Trophoblast cell (in vitro differentiated cells and primary cell): ENCODE measurements around the gene MACROD2.
A peak's percentile ranks its signal among the peaks of the same experiment; 100 is the strongest.

Experiments used
- DNase-seq, 2 donors: peaks; one replicate each; pipeline ENCODE4 v3.0.0-alpha.2; 2016
- H2AFZ ChIP-seq: 2 replicates; pipeline ENCODE4 v1.6.1; 2013; ENCODE audit warnings: low read length, moderate library complexity, mild to moderate bottlenecking; ENCODE audit not compliant: insufficient read depth, poor library complexity
- H2AK5ac ChIP-seq: 2 replicates; pipeline ENCODE4 v1.6.1; 2013; ENCODE audit warnings: mild to moderate bottlenecking, low read length
- H2BK120ac ChIP-seq: 2 replicates; pipeline ENCODE4 v1.6.1; 2013; ENCODE audit warnings: low read length, mild to moderate bottlenecking, moderate library complexity; ENCODE audit not compliant: insufficient read depth, poor library complexity
- H2BK12ac ChIP-seq: 2 replicates; pipeline ENCODE4 v1.6.1; 2013; ENCODE audit warnings: mild to moderate bottlenecking, low read length, moderate library complexity
- H2BK5ac ChIP-seq: 2 replicates; pipeline ENCODE4 v1.6.1; 2013; ENCODE audit warnings: low read length, low read depth, moderate library complexity, mild to moderate bottlenecking; ENCODE audit not compliant: poor library complexity
- H3K14ac ChIP-seq: 2 replicates; pipeline ENCODE4 v1.6.1; 2013; ENCODE audit warnings: mild to moderate bottlenecking, low read length
- H3K18ac ChIP-seq: 2 replicates; pipeline ENCODE4 v1.6.1; 2013; ENCODE audit warnings: mild to moderate bottlenecking, low read length
- H3K23ac ChIP-seq: 2 replicates; pipeline ENCODE4 v1.6.1; 2013; ENCODE audit warnings: low read length
- H3K27ac ChIP-seq: 2 replicates; pipeline ENCODE4 v1.5.1; 2013; ENCODE audit warnings: low read depth, mild to moderate bottlenecking, inconsistent platforms, low read length, moderate library complexity
- H3K27me3 ChIP-seq: 2 replicates; pipeline ENCODE4 v1.6.1; 2013; ENCODE audit warnings: inconsistent platforms, mild to moderate bottlenecking, low read length, moderate library complexity; ENCODE audit not compliant: insufficient read depth
- H3K36me3 ChIP-seq, 2 experiments: 1 replicate in 1 of 2; 2 replicates in 1 of 2; pipeline ENCODE4 v1.6.1; 2013; ENCODE audit warnings: low read length in 2 of 2, mild to moderate bottlenecking in 2 of 2, moderate library complexity in 1 of 2; ENCODE audit not compliant: insufficient read depth in 2 of 2, control insufficient read depth in 1 of 2
- H3K4ac ChIP-seq: 2 replicates; pipeline ENCODE4 v1.6.1; 2013; ENCODE audit warnings: low read depth, mild to moderate bottlenecking, low read length, moderate library complexity
- H3K4me1 ChIP-seq, 2 experiments: 1 replicate in 1 of 2; 2 replicates in 1 of 2; pipeline ENCODE4 v1.6.1; 2013; ENCODE audit warnings: low read length in 2 of 2, mild to moderate bottlenecking in 2 of 2, moderate library complexity in 1 of 2; ENCODE audit not compliant: insufficient read depth in 2 of 2, control insufficient read depth in 1 of 2
- H3K4me2 ChIP-seq: 2 replicates; pipeline ENCODE4 v1.6.1; 2013; ENCODE audit warnings: inconsistent platforms, mild to moderate bottlenecking, low read length, moderate library complexity
- H3K4me3 ChIP-seq: 2 replicates; pipeline ENCODE4 v1.5.1; 2013; ENCODE audit warnings: mild to moderate bottlenecking, low read depth, low read length, inconsistent platforms
- H3K79me1 ChIP-seq: one replicate; pipeline ENCODE4 v1.6.1; 2013; ENCODE audit warnings: low read length
- H3K79me2 ChIP-seq: 2 replicates; pipeline ENCODE4 v1.6.1; 2013; ENCODE audit warnings: low read length, mild to moderate bottlenecking; ENCODE audit not compliant: control insufficient read depth, insufficient read depth, poor library complexity
- H3K9ac ChIP-seq: 2 replicates; pipeline ENCODE4 v1.6.1; 2013; ENCODE audit warnings: mild to moderate bottlenecking, low read length
- H3K9me3 ChIP-seq: 2 replicates; pipeline ENCODE4 v1.6.1; 2013; ENCODE audit warnings: low read depth, mild to moderate bottlenecking, control low read depth, inconsistent platforms, low read length; ENCODE audit not compliant: insufficient read depth
- H4K12ac ChIP-seq: 2 replicates; pipeline ENCODE4 v1.6.1; 2013; ENCODE audit warnings: low read depth, mild to moderate bottlenecking, low read length, moderate library complexity
- H4K8ac ChIP-seq: 2 replicates; pipeline ENCODE4 v1.6.1; 2013; ENCODE audit warnings: low read depth, mild to moderate bottlenecking, low read length, moderate library complexity
- H4K91ac ChIP-seq: one replicate; pipeline ENCODE4 v1.6.1; 2013; ENCODE audit warnings: low read depth, mild to moderate bottlenecking, low read length, moderate library complexity
- WGBS: extraction: QIAGEN DNeasy Blood & Tissue Kit; methylation state at CpG from one replicate; pipeline ENCODE4 v1.1.7; 2013; ENCODE audit warnings: missing lambda C conversion rate; ENCODE audit not compliant: insufficient read length, insufficient coverage; ENCODE audit errors: extremely low coverage; 5-methylcytosine and 5-hydroxymethylcytosine counted together

MACROD2 gene

DNA sequence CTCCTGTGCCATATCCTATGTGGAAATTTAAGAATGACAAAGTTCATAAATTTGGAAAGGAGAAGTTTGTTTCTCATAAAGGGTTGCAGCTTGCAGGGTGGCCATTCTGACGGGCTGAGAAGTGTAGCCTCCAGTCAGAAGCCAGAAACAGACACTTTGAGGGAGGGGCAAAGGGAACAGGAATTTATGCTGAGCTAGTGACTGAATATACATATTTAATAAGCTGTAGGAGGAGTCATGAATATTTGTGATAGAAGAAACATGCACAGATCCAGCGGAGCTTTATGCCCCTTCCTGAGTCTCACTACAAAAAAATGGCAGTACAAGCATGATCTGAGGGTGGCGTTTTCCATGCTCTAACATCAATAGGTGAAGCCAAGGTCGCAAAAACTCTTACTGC, 1779.6 kb downstream of the MACROD2 start:
- Histone ChIP-seq H2BK12ac (no peak overlapping the region), H3K27ac (no peak overlapping the region), H3K4me3 (no peak overlapping the region), H3K4me1 (no peaks in the 10 kb centered on the region), H4K8ac (no peak overlapping the region), H3K79me2 (no peaks in the 10 kb centered on the region), H3K79me1 (peaks cover 2% of the 10 kb centered on the region), H3K14ac (no peak overlapping the region), H2BK120ac (no peak overlapping the region), H4K12ac (no peak overlapping the region), H3K4ac (no peak overlapping the region), H3K27me3 (no peaks in the 10 kb centered on the region), H3K4me2 (no peak overlapping the region), H3K9ac (no peak overlapping the region), H2BK5ac (no peak overlapping the region), H3K36me3 (no peaks in the 10 kb centered on the region), H3K9me3 (no peaks in the 10 kb centered on the region), H3K18ac (no peak overlapping the region), H2AK5ac (no peak overlapping the region), H3K23ac (no peak overlapping the region), H4K91ac (no peak overlapping the region), H2AFZ (no peak overlapping the region)
- WGBS, result no CpG with 5 or more reads among the region's 4 CpGs
- DNase-seq, result no peak

DNA sequence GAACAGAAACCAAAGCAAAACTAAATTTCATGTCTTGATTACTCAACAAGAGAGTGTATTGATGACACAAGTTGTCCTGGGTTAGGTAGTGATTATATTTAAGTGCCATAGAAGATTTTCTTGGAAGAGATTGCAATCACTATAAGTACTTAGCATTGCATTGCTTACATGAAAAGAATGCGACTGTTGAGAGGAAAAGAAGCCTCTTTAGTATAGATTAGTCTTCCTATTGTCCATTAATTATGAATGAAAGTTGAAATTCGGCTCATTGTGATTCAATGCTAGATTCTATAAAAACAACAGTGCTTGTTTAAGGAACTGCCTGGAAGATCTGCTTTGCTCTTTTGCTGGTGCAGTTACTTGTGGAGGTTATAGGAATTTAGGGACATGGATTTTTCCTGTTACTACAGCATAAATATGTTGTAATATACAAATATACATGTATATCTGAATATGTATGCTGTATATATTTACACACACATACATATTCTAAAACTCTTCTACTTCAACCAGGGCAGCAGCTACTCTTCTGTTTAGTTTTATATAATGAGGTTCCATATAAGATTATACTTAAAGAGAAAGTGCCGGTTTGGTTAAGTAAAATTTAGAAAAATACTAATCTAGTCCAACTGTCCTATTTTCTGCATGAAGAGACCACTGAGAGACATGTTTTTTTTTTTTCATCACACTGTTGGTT, 1781.6 kb downstream of the MACROD2 start:
- H4K91ac ChIP-seq, result no peak overlapping the region
- no CpG with 5 or more reads among the region's 3 CpGs for WGBS
- no peak overlapping the region for H3K14ac ChIP-seq
- no peak overlapping the region for H3K4me2 ChIP-seq
- H4K12ac ChIP-seq, result no peak overlapping the region
- H3K4me3 ChIP-seq, result no peak overlapping the region
- H2BK120ac ChIP-seq, result no peak overlapping the region
- no peaks in the 10 kb centered on the region for H3K27me3 ChIP-seq
- H3K79me1 ChIP-seq, result peaks cover 2% of the 10 kb centered on the region
- no peak overlapping the region for H3K4ac ChIP-seq
- H3K27ac ChIP-seq, result no peak overlapping the region
- H2BK12ac ChIP-seq, result no peak overlapping the region
- H3K23ac ChIP-seq, result no peak overlapping the region
- no peak overlapping the region for H4K8ac ChIP-seq
- H3K9me3 ChIP-seq, result no peaks in the 10 kb centered on the region
- H2BK5ac ChIP-seq, result no peak overlapping the region
- H3K18ac ChIP-seq, result no peak overlapping the region
- no peak overlapping the region for H2AFZ ChIP-seq
- no peak overlapping the region for H2AK5ac ChIP-seq
- no peak overlapping the region for H3K9ac ChIP-seq
- no peaks in the 10 kb centered on the region for H3K4me1 ChIP-seq
- peak in 1 of 2 donors; percentile 25 for DNase-seq
- H3K79me2 ChIP-seq, result no peaks in the 10 kb centered on the region
- no peaks in the 10 kb centered on the region for H3K36me3 ChIP-seq

DNA sequence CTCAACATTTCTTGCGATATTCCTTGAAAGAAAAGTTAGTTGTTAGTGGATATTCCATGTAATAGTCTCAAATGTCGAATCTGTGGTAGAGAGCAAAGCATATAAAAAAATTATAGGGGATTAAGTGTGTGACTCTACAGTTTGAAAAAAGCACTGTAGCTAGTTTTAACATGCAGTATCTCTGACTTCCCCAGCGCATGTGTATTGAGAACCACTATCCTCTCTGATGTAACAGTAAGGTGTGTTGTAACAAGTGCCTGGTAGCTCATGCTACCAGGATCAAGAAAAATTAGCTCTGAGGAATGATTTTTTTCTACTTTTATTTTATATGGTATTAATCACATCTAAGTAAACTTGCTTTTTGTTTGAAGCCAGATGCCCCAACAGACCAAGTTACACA, 1788.7 kb downstream of the MACROD2 start:
- Histone ChIP-seq H3K4me3 (no peak overlapping the region), H3K18ac (no peak overlapping the region), H2BK5ac (no peak overlapping the region), H3K36me3 (no peaks in the 10 kb centered on the region), H3K4me2 (no peak overlapping the region), H4K12ac (no peak overlapping the region), H3K27ac (no peak overlapping the region), H3K14ac (no peak overlapping the region), H3K4ac (no peak overlapping the region), H3K9me3 (no peaks in the 10 kb centered on the region), H4K91ac (no peak overlapping the region), H4K8ac (no peak overlapping the region), H3K4me1 (no peaks in the 10 kb centered on the region), H3K23ac (no peak overlapping the region), H3K27me3 (no peaks in the 10 kb centered on the region), H3K79me2 (no peaks in the 10 kb centered on the region), H3K79me1 (no peaks in the 10 kb centered on the region), H2BK120ac (no peak overlapping the region), H3K9ac (no peak overlapping the region), H2AK5ac (no peak overlapping the region), H2BK12ac (no peak overlapping the region), H2AFZ (no peak overlapping the region)
- no CpG with 5 or more reads among the region's 3 CpGs for WGBS
- DNase-seq, result no peak

DNA sequence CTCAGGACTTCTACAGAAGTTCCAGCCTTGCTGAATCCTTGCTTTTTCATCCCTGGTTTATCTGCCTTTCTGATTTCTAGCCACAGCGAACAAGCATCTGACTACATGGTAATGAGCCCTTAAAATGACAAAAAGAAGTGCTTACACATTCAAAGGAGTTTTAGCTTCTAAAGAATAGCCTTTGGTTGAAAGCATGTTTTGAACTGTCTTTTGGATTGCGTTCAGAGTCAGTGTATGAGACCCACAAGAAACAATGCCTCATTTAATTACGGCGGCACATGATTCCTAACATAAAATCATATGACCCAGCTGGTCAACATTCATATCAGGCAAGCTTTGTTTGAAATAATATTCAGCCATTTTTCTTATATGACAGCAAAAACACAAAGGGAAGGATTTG, 1793.8 kb downstream of the MACROD2 start:
- no peaks in the 10 kb centered on the region for H3K9me3 ChIP-seq
- no peak overlapping the region for H3K23ac ChIP-seq
- no peaks in the 10 kb centered on the region for H3K27me3 ChIP-seq
- no peak for DNase-seq
- H3K4me3 ChIP-seq, result no peak overlapping the region
- H3K4me1 ChIP-seq, result no peaks in the 10 kb centered on the region
- H3K4me2 ChIP-seq, result no peak overlapping the region
- H2BK120ac ChIP-seq, result no peak overlapping the region
- H4K8ac ChIP-seq, result no peak overlapping the region
- no peak overlapping the region for H2AFZ ChIP-seq
- no peak overlapping the region for H4K91ac ChIP-seq
- H3K79me2 ChIP-seq, result no peaks in the 10 kb centered on the region
- H3K18ac ChIP-seq, result no peak overlapping the region
- no peak overlapping the region for H3K4ac ChIP-seq
- no peak overlapping the region for H3K27ac ChIP-seq
- H3K14ac ChIP-seq, result no peak overlapping the region
- no peak overlapping the region for H3K9ac ChIP-seq
- no peaks in the 10 kb centered on the region for H3K79me1 ChIP-seq
- no peak overlapping the region for H2BK12ac ChIP-seq
- H3K36me3 ChIP-seq, result no peaks in the 10 kb centered on the region
- H2BK5ac ChIP-seq, result no peak overlapping the region
- H4K12ac ChIP-seq, result no peak overlapping the region
- no CpG with 5 or more reads among the region's 4 CpGs for WGBS
- no peak overlapping the region for H2AK5ac ChIP-seq
